HCT116 (cell line): Measurements from ENCODE around the gene STPG1. TPM values are rescaled to one million over a fixed set of nuclear protein-coding genes. Genes with fewer than 3 reads are reported as not detected.

Experiments used
- ATAC-seq: fragments of 200-7000 bp; cut with Tn5 transposase; 2 replicates; pipeline ENCODE4 v1.9.1; 2020; ENCODE audit warnings: mild to moderate bottlenecking, moderate library complexity
- BruUV-seq: library from RNA; stranded (reverse); fragments of 400-500 nt; replicated peaks from 2 replicates; lab custom pipeline; 2021; lab: Mats Ljungman, UMichigan
- CTCF ChIA-PET: fragments of 300-600 bp; sonication (Branson Sonifier 250); formaldehyde crosslinking; loops from one replicate; lab custom pipeline; 2021; ENCODE audit warnings: antibody characterized with exemption; lab: Charles Lee
- POLR2A ChIA-PET: fragments of 300-600, 350-600 bp; sonication (Branson Sonifier 250); formaldehyde crosslinking; loops from one replicate; lab custom pipeline; 2021; ENCODE audit warnings: antibody characterized with exemption; lab: Charles Lee
- RAD21 ChIA-PET, 2 experiments: fragments of 300-600 bp; sonication (Branson Sonifier 250); formaldehyde crosslinking; loops; one replicate each; lab custom pipeline; 2023; ENCODE audit warnings: low total read pairs in 2 of 2; ENCODE audit not compliant: uncharacterized antibody in 2 of 2, unreplicated experiment in 2 of 2, low non-redundant PET in 1 of 2; lab: Charles Lee
- DNase-seq: peaks from one replicate; pipeline ENCODE4 v3.0.0-alpha.2; 2010; ENCODE audit warnings: low read depth, low spot score
- H2AFZ ChIP-seq: fragments of 200-600 bp; shearing (Covaris generic), sonication (generic); 2 replicates; pipeline ENCODE4 v1.6.1; 2017; ENCODE audit warnings: low read depth, mixed run types, mixed read lengths, antibody characterized with exemption, low read length; ENCODE audit not compliant: poor library complexity, severe bottlenecking
- H3K27ac ChIP-seq: 2 replicates; pipeline ENCODE4 v1.5.1; 2012; ENCODE audit warnings: low read depth, low read length
- H3K27me3 ChIP-seq: fragments of 200-600 bp; sonication (generic); 2 replicates; pipeline ENCODE4 v1.6.1; 2016; ENCODE audit warnings: mixed run types, low read length, mixed read lengths; ENCODE audit not compliant: insufficient read depth
- H3K36me3 ChIP-seq, 2 experiments: fragments of 200-500 bp in 1 of 2; fragments of 200-600 bp in 1 of 2; sonication (Bioruptor generic) in 1 of 2; sonication (generic) in 1 of 2; 2 replicates each; pipeline versions ENCODE4 v1.5.1 to v1.6.1; 2014 to 2016; ENCODE audit warnings: low read length in 2 of 2, inconsistent platforms in 1 of 2, mixed read lengths in 1 of 2, mixed run types in 1 of 2; ENCODE audit not compliant: insufficient read depth in 2 of 2, control insufficient read depth in 1 of 2
- H3K4me1 ChIP-seq, 2 experiments: fragments of 200-600 bp in 1 of 2; sonication (generic) in 1 of 2; 2 replicates each; pipeline versions ENCODE4 v1.5.1 to v1.6.1; 2012 to 2017; ENCODE audit warnings: low read length in 2 of 2, inconsistent platforms in 1 of 2, mild to moderate bottlenecking in 1 of 2, mixed read lengths in 1 of 2, mixed run types in 1 of 2, moderate library complexity in 1 of 2; ENCODE audit not compliant: insufficient read depth in 2 of 2, control insufficient read depth in 1 of 2
- H3K4me2 ChIP-seq: fragments of 200-600 bp; sonication (generic); 2 replicates; pipeline ENCODE4 v1.6.1; 2017; ENCODE audit warnings: mixed run types, low read length, mixed read lengths
- H3K4me3 ChIP-seq, 2 experiments: fragments of 200-600 bp in 1 of 2; sonication (generic) in 1 of 2; replicated peaks in 1 of 2; 2 replicates each; pipeline ENCODE4 v1.5.1; 2011 to 2016; ENCODE audit warnings: low read length in 2 of 2, control low read depth in 1 of 2, low read depth in 1 of 2, mild to moderate bottlenecking in 1 of 2, mixed read lengths in 1 of 2, mixed run types in 1 of 2
- H3K79me2 ChIP-seq: fragments of 200-600 bp; sonication (generic); 2 replicates; pipeline ENCODE4 v1.6.1; 2017; ENCODE audit warnings: mild to moderate bottlenecking, mixed run types, low read length, moderate library complexity, mixed read lengths; ENCODE audit not compliant: insufficient read depth
- H3K9ac ChIP-seq: fragments of 200-600 bp; sonication (generic); 2 replicates; pipeline ENCODE4 v1.6.1; 2016; ENCODE audit warnings: low read length, mixed read lengths
- H3K9me2 ChIP-seq: fragments of 200-600 bp; sonication (generic), shearing (Covaris generic); 2 replicates; pipeline ENCODE4 v1.6.1; 2017; ENCODE audit warnings: mixed run types, mild to moderate bottlenecking, moderate library complexity; ENCODE audit not compliant: insufficient read depth
- H3K9me3 ChIP-seq, 2 experiments: fragments of 200-500 bp in 1 of 2; fragments of 200-600 bp in 1 of 2; sonication (Bioruptor generic) in 1 of 2; sonication (generic) in 1 of 2; 2 replicates each; pipeline ENCODE4 v1.6.1; 2014 to 2017; ENCODE audit warnings: low read length in 2 of 2, mixed read lengths in 2 of 2, inconsistent platforms in 1 of 2, low read depth in 1 of 2, mild to moderate bottlenecking in 1 of 2, mixed run types in 1 of 2, moderate library complexity in 1 of 2; ENCODE audit not compliant: control insufficient read depth in 1 of 2, insufficient read depth in 1 of 2
- H4K20me1 ChIP-seq: fragments of 200-600 bp; sonication (generic), shearing (Covaris generic); 2 replicates; pipeline ENCODE4 v1.6.1; 2017; ENCODE audit warnings: mixed run types, mild to moderate bottlenecking, moderate library complexity; ENCODE audit not compliant: insufficient read depth
- CEBPB ChIP-seq: IDR thresholded peaks from 2 replicates; pipeline ENCODE4 v1.6.1; 2012; ENCODE audit warnings: low read depth
- EZH2 ChIP-seq: fragments of 200-600 bp; sonication (generic); IDR thresholded peaks from 2 replicates; pipeline ENCODE4 v1.6.1; 2017; ENCODE audit warnings: antibody characterized with exemption, mixed run types
- FOSL1 ChIP-seq: IDR thresholded peaks from 2 replicates; pipeline ENCODE4 v1.6.1; 2012; ENCODE audit warnings: low read depth
- JUND ChIP-seq: IDR thresholded peaks from 2 replicates; pipeline ENCODE4 v1.6.1; 2012
- POLR2A ChIP-seq: IDR thresholded peaks from 2 replicates; pipeline ENCODE4 v1.7.0; 2011; ENCODE audit warnings: borderline replicate concordance; ENCODE audit not compliant: insufficient read depth, insufficient read length; ENCODE audit errors: extremely low read depth
- SRF ChIP-seq: IDR thresholded peaks from 2 replicates; pipeline ENCODE4 v1.6.1; 2012; ENCODE audit warnings: low read depth
- TCF7L2 ChIP-seq: IDR thresholded peaks from 2 replicates; pipeline ENCODE4 v1.7.0; 2011; ENCODE audit warnings: borderline replicate concordance, inconsistent platforms; ENCODE audit not compliant: insufficient read depth, insufficient read length; ENCODE audit errors: extremely low read depth
- intact Hi-C: fragments of 100-400 bp; cut with micrococcal nuclease; formaldehyde crosslinking; loops from 2 replicates; pipeline ENCODE4 v1.10.0; 2022
- total RNA-seq: library from RNA; stranded (reverse); gene quantifications from one replicate; pipeline ENCODE4 v1.2.1, GENCODE V29; 2021; ENCODE audit not compliant: unreplicated experiment

The STPG1 gene
- total RNA-seq, 1 experiment from 2014 or later = 13.4 TPM

GRCh38 chr1:24437631-24438396 is 24.2 kb upstream of the STPG1 start:
- POLR2A ChIA-PET = no interaction called here
- H3K9ac ChIP-seq = no peak overlapping the region
- H3K79me2 ChIP-seq = no peaks in the 10 kb centered on the region
- H3K9me3 ChIP-seq = no peaks in the 10 kb centered on the region
- H3K27me3 ChIP-seq = no peaks in the 10 kb centered on the region
- TF ChIP-seq JUND (no peak), FOSL1 (0 out of 2 replicates have a peak, but pooled peaks have one; percentile 14)
- TF ChIP-seq, all 23 proteins: peak for 1
- Histone ChIP-seq H3K27ac (no peak overlapping the region), H2AFZ (no peak overlapping the region), H3K9me2 (no peaks in the 10 kb centered on the region), H3K4me1 (peaks cover 0 to 25% of the 10 kb centered on the region in 2 experiments; a peak in 3 of 4 replicates), H3K36me3 (no peaks in the 10 kb centered on the region), H3K4me3 (no peak overlapping the region), H4K20me1 (no peaks in the 10 kb centered on the region), H3K4me2 (peak overlapping the region; percentile 13; the same call in 1 of the 2 replicates)
- intact Hi-C loops = no loop called here
- DNase-seq (no peak), ATAC-seq (no peak)
- RAD21 ChIA-PET = no interaction called here
- BruUV-seq = no TSS peak
- CTCF ChIA-PET = no interaction called here

GRCh38 chr1:24435782-24436365 is 22.3 kb upstream of the STPG1 start:
- ATAC-seq (no peak), DNase-seq (no peak)
- no peak overlapping the region; the same call in 1 of the 2 replicates for H3K4me2 ChIP-seq
- no peaks in the 10 kb centered on the region for H3K79me2 ChIP-seq
- no peaks in the 10 kb centered on the region for H4K20me1 ChIP-seq
- no peaks in the 10 kb centered on the region for H3K27me3 ChIP-seq
- H3K36me3 ChIP-seq = no peaks in the 10 kb centered on the region
- H3K9me3 ChIP-seq = no peaks in the 10 kb centered on the region
- CTCF ChIA-PET = interaction anchor here (0.8 kb wide), 1 partner anchor 21 kb away, joined by 3 read pairs; the partner anchor contains the start of gene NIPAL3
- H3K9me2 ChIP-seq = no peaks in the 10 kb centered on the region
- no peak overlapping the region for H2AFZ ChIP-seq
- H3K27ac ChIP-seq = no peak overlapping the region
- H3K4me3 ChIP-seq = no peak overlapping the region
- RAD21 ChIA-PET = no interaction called here
- intact Hi-C loops = no loop called here
- H3K4me1 ChIP-seq = peaks cover 0 to 25% of the 10 kb centered on the region in 2 experiments; a peak in 3 of 4 replicates
- no peak overlapping the region for H3K9ac ChIP-seq
- BruUV-seq = no TSS peak
- no peak for TF ChIP-seq CEBPB
- no peak for TF ChIP-seq POLR2A
- no peak for TF ChIP-seq TCF7L2
- no peak for TF ChIP-seq EZH2
- TF ChIP-seq SRF = no peak
- TF ChIP-seq, all 23 proteins: peak for 0
- POLR2A ChIA-PET = no interaction called here
